ENCODE measurements around the gene HMGB4. TPM values are rescaled to one million over a fixed set of nuclear protein-coding genes. Genes with fewer than 3 reads are reported as not detected.

The HMGB4 gene
- total and polyA plus RNA-seq, 9 donors, result not detected

- WGBS, 3 donors, result 35 to 56% (median 36%) methylated on average over 3 of the region's 3 CpGs
- no peaks in the 10 kb centered on the region for H3K4me1 ChIP-seq (ENCODE audit: insufficient read depth)
- intact Hi-C loops (cut with DNase I), result no loop called here
- no peaks in the 10 kb centered on the region for H3K36me3 ChIP-seq
- TF ChIP-seq POLR2A (IDR thresholded peaks at IDR 0.05) (no peak), EP300 (IDR thresholded peaks at IDR 0.05) (no peak)
- no peaks in the 10 kb centered on the region for H3K27me3 ChIP-seq
- H3K9me3 ChIP-seq, result no peaks in the 10 kb centered on the region
- DNase-seq, result no peak
- no peak overlapping the region for H3K27ac ChIP-seq
- H3K4me3 ChIP-seq, result no peak overlapping the region
These were observed 12.0 kb downstream of the HMGB4 start for GRCh38 chr1:33875862-33876261.

- TF ChIP-seq EP300 (IDR thresholded peaks at IDR 0.05), result no peak
- no peak for TF ChIP-seq POLR2A (IDR thresholded peaks at IDR 0.05)
- no peak for TF ChIP-seq CTCF (IDR thresholded peaks at IDR 0.05)
- WGBS, 3 donors, result 64 to 67% (median 66%) methylated on average over 5 of the region's 5 CpGs
- Histone ChIP-seq H3K27ac (no peak overlapping the region), H3K9me3 (no peaks in the 10 kb centered on the region), H3K4me3 (no peak overlapping the region), H3K36me3 (no peaks in the 10 kb centered on the region), H3K27me3 (no peaks in the 10 kb centered on the region), H3K4me1 (ENCODE audit: insufficient read depth) (no peaks in the 10 kb centered on the region)
- DNase-seq, result no peak
- intact Hi-C loops (cut with DNase I), result no loop called here
These were observed 13.2 kb downstream of the HMGB4 start for GRCh38 chr1:33876970-33877650.

GRCh38 chr1:33878392-33878791 lies 14.5 kb downstream of the HMGB4 start:
- 78 to 97% (median 83%) methylated on average over 2 of the region's 2 CpGs for WGBS, 3 donors
- Histone ChIP-seq H3K27me3 (no peaks in the 10 kb centered on the region), H3K9me3 (no peaks in the 10 kb centered on the region), H3K4me3 (no peak overlapping the region), H3K36me3 (no peaks in the 10 kb centered on the region), H3K27ac (no peak overlapping the region), H3K4me1 (ENCODE audit: insufficient read depth) (no peaks in the 10 kb centered on the region)
- DNase-seq, result no peak
- intact Hi-C loops (cut with DNase I), result no loop called here
- TF ChIP-seq EP300 (IDR thresholded peaks at IDR 0.05) (no peak), CTCF (IDR thresholded peaks at IDR 0.05) (no peak), POLR2A (IDR thresholded peaks at IDR 0.05) (no peak)

- DNase-seq, result no peak
- 38 to 46% (median 40%) methylated on average over 2 of the region's 2 CpGs for WGBS, 3 donors
- intact Hi-C loops (cut with DNase I), result no loop called here
- no peaks in the 10 kb centered on the region for H3K9me3 ChIP-seq
- no peak overlapping the region for H3K27ac ChIP-seq
- no peak overlapping the region for H3K4me3 ChIP-seq
- TF ChIP-seq POLR2A (IDR thresholded peaks at IDR 0.05) (no peak), EP300 (IDR thresholded peaks at IDR 0.05) (no peak), CTCF (IDR thresholded peaks at IDR 0.05) (no peak)
- no peaks in the 10 kb centered on the region for H3K4me1 ChIP-seq (ENCODE audit: insufficient read depth)
- H3K27me3 ChIP-seq, result no peaks in the 10 kb centered on the region
- no peaks in the 10 kb centered on the region for H3K36me3 ChIP-seq
These were observed 16.4 kb downstream of the HMGB4 start for GRCh38 chr1:33880305-33880704.

- H3K4me3 ChIP-seq, result no peak overlapping the region
- no peak for TF ChIP-seq POLR2A (IDR thresholded peaks at IDR 0.05)
- TF ChIP-seq CTCF (IDR thresholded peaks at IDR 0.05), result no peak
- TF ChIP-seq EP300 (IDR thresholded peaks at IDR 0.05), result no peak
- H3K27me3 ChIP-seq, result no peaks in the 10 kb centered on the region
- intact Hi-C loops (cut with DNase I), result no loop called here
- DNase-seq, result no peak
- no peaks in the 10 kb centered on the region for H3K36me3 ChIP-seq
- H3K4me1 ChIP-seq (ENCODE audit: insufficient read depth), result no peaks in the 10 kb centered on the region
- no peak overlapping the region for H3K27ac ChIP-seq
- 14 to 41% (median 18%) methylated on average over 5 of the region's 5 CpGs for WGBS, 3 donors
- H3K9me3 ChIP-seq, result no peaks in the 10 kb centered on the region
These were observed 22.6 kb downstream of the HMGB4 start for GRCh38 chr1:33886496-33886895.
